Endothelial cell of umbilical vein (primary cell): Measurements from ENCODE around the gene SLC15A1.

Experiments
- CTCF ChIP-seq, 2 donors: IDR thresholded peaks; 1 replicate in 1 of 2; 2 replicates in 1 of 2; pipeline ENCODE4 v1.5.1; 2011; ENCODE audit warnings: low read length in 2 of 2, mild to moderate bottlenecking in 2 of 2, moderate library complexity in 2 of 2, control low read depth in 1 of 2, inconsistent platforms in 1 of 2, low read depth in 1 of 2; ENCODE audit not compliant: insufficient read depth in 1 of 2; ENCODE audit errors: extremely low read depth in 1 of 2
- EZH2 ChIP-seq: IDR thresholded peaks from 2 replicates; pipeline ENCODE4 v1.6.1; 2012; ENCODE audit warnings: borderline replicate concordance, low read depth, mild to moderate bottlenecking, moderate library complexity, low read length, inconsistent platforms; ENCODE audit not compliant: severe bottlenecking
- FOS ChIP-seq: IDR thresholded peaks from 2 replicates; pipeline ENCODE4 v1.6.1; 2011; ENCODE audit warnings: mild to moderate bottlenecking, low read length, moderate library complexity, borderline replicate concordance; ENCODE audit not compliant: insufficient read depth
- JUN ChIP-seq: IDR thresholded peaks from 2 replicates; pipeline ENCODE4 v1.6.1; 2011; ENCODE audit warnings: borderline replicate concordance, low read depth; ENCODE audit not compliant: insufficient read length, insufficient read depth
- MAX ChIP-seq: IDR thresholded peaks from 2 replicates; pipeline ENCODE4 v1.6.1; 2011; ENCODE audit not compliant: insufficient read depth, insufficient read length
- POLR2A ChIP-seq: IDR thresholded peaks from 2 replicates; pipeline ENCODE4 v1.6.1; 2012; ENCODE audit warnings: low read depth, mild to moderate bottlenecking, control low read depth, low read length
- POLR2AphosphoS5 ChIP-seq: IDR thresholded peaks from 2 replicates; pipeline ENCODE4 v1.6.1; 2012; ENCODE audit warnings: low read depth, mild to moderate bottlenecking, control low read depth, low read length, moderate library complexity; ENCODE audit not compliant: insufficient read depth

- TF ChIP-seq EZH2 (no peak), JUN (no peak), CTCF (IDR thresholded peaks at IDR 0.05; ENCODE audit: extremely low read depth in 1 of 2, insufficient read depth in 1 of 2, low read depth in 1 of 2, low read length in 2 of 2) (no peak), POLR2A (no peak), POLR2AphosphoS5 (no peak), MAX (no peak), FOS (no peak)
These were observed 96.2 kb downstream of the SLC15A1 start for GRCh38 chr13:98656223-98656622.
